GM12801 (cell line): ENCODE results near the gene LRCH4.

Source experiments
- CTCF ChIP-seq: IDR thresholded peaks from one replicate; pipeline ENCODE4 v1.5.1; 2011; ENCODE audit warnings: control low read depth; ENCODE audit not compliant: insufficient read length; ENCODE audit errors: extremely low read depth

The LRCH4 gene

GRCh38 chr7:100575746-100576383 is 10.1 kb downstream of the LRCH4 start:
- TF ChIP-seq CTCF, result no peak

GRCh38 chr7:100575206-100575631 is 10.7 kb downstream of the LRCH4 start:
- no peak for TF ChIP-seq CTCF

GRCh38 chr7:100574362-100575205 is 11.3 kb downstream of the LRCH4 start:
- TF ChIP-seq CTCF, result no peak

GRCh38 chr7:100573691-100574361 is 12.1 kb downstream of the LRCH4 start, which contains the start of gene SAP25:
TSS of gene SAP25 (minus strand) at chr7:100573900. CDS start at chr7:100573742, 158 bp downstream.
- no peak for TF ChIP-seq CTCF

GRCh38 chr7:100572949-100573675 is 12.8 kb downstream of the LRCH4 start:
- TF ChIP-seq CTCF, result no peak

GRCh38 chr7:100572281-100572948 is 13.5 kb downstream of the LRCH4 start:
- no peak for TF ChIP-seq CTCF

GRCh38 chr7:100571829-100572116 is 14.2 kb downstream of the LRCH4 start:
- TF ChIP-seq CTCF, result no peak
